GM18520 (cell line): ENCODE results near the gene ALG2.

Experiments
- ATAC-seq: cut with Tn5 transposase; IDR thresholded peaks from one replicate; pipeline ENCODE4 v1.9.1; 2021; ENCODE audit not compliant: unreplicated experiment

ALG2 gene, protein sequence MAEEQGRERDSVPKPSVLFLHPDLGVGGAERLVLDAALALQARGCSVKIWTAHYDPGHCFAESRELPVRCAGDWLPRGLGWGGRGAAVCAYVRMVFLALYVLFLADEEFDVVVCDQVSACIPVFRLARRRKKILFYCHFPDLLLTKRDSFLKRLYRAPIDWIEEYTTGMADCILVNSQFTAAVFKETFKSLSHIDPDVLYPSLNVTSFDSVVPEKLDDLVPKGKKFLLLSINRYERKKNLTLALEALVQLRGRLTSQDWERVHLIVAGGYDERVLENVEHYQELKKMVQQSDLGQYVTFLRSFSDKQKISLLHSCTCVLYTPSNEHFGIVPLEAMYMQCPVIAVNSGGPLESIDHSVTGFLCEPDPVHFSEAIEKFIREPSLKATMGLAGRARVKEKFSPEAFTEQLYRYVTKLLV

DNA sequence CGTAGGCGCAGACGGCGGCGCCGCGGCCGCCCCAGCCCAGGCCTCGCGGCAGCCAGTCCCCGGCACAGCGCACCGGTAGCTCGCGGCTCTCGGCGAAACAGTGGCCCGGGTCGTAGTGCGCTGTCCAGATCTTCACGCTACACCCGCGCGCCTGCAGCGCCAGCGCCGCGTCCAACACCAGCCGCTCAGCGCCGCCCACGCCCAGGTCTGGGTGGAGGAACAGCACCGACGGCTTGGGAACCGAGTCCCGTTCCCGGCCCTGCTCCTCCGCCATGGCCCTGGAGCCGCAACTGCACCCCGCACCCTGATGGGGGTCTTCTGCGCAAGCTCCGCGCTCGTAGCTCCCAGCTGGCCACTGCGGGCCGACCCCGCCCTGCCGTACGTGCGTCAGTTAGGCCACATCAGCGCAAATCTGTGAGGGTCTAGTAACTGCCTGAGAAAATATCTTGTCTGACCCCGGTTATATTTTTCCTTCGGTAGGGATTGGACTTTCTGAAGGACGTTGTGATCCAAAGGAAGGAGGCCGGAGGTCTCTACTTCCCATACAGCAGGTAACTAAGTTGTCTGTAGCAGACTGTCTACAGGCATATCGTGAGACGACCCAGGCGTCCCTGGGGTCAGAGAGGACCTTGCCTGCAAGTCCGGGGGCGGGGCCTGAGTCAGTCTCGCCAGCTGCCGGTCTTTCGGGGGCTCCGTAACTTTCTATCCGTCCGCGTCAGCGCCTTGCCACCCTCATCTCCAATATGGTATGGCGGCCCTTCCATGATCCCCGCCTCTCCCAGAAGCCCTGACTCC lies at the start of gene ALG2, which contains the start of gene SEC61B:
Gene ALG2, minus strand, starts transcription at position 322 of the 795 bp plus-strand sequence. Its CDS starts 48 bp downstream, at position 274.
Gene SEC61B, plus strand, starts transcription at position 662 of the 795 bp plus-strand sequence. Its CDS starts 82 bp downstream, at position 744.
- peak; percentile 83 for ATAC-seq

DNA sequence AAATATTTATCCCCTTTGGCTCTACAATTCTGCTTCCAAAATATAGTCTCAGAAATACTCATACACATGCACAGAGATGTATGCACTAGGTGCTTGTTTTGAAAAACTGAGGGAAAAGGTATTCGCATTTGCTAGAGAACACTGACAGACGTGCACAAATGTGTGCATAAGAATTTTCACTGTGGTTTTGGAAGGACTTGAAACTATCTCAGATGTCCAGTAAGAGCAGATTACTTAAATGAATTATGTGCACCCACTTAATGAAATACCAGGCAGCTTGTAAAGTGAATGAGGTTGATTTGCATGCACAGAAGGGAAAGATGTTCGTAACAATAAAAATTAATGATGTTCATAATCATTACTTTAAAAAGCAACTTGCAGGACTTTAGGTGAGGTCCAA lies 48.7 kb upstream of the ALG2 start:
- ATAC-seq: no peak

DNA sequence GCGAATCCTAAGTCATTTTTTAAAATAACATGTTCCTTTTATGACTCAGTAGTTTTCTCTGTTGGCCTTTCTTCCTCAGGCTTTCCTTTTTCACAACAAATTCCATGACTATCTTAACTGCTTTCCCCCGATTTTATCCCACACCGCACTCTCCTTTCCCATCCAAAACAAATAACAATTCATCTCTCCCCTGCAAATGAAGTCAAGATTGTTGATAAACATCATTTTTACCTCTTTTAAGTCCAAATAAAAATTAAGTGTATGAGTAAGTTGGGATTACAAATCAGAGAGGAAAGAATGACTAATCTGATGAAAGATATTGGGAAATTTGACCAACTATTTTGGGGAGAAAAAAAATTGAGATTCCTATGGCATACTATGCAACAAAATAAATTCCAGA lies 47.7 kb upstream of the ALG2 start:
- ATAC-seq: no peak

DNA sequence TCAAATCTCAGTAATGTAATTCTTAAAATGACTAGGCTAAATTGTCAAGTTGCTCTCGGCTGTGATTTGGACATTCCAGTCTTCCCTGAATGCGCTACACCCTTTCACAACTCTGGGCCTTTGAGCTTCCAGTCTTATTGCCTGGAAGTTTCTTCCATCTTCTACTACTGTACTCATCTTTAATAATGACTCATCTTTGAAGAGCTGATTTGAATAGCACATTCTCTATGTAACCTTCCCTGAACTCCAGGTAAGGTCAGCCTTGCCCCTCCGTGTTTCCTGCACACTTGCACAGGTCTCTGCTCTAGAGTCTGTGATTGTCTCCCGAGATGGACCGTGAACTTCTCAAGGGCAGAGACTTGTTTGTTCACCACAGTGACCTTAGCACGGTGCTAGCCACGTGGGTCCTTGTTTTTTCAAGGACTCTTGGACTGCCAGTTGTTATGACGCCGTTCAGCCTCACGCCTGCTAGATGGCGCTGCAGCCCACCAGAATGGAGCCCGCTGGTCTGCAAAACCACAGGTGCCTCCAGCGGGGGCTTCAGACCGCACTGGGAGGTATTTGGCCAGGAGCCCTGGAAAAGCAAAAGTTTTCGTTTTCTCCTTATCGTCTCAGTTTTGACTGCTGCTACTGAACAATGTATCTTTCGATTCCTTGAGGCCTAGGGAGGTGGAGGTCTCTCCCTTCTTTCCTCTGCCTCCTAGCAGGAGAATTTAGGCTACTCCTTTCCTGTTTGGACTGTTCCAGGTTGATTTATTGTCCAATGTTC lies 44.7 kb upstream of the ALG2 start:
- peak; percentile 52 for ATAC-seq

DNA sequence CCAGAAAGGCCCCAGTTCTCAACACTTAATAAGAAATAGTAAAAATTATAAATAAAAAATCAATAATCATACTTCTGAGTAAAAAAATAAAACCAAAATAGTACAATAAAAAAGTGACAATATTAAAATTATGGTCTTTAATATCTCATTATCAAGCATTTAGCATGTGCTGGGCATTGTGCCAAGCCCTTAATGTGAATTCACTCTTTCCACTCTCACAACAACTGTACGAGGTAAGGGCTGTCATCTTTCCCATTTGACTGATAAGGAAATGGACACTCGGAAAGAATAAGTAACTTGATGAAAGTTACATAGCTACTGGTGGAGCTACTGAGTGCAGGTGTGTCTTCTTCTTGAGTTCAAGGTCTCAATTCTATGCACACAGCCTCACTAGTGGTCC lies 43.9 kb upstream of the ALG2 start:
- ATAC-seq: no peak

DNA sequence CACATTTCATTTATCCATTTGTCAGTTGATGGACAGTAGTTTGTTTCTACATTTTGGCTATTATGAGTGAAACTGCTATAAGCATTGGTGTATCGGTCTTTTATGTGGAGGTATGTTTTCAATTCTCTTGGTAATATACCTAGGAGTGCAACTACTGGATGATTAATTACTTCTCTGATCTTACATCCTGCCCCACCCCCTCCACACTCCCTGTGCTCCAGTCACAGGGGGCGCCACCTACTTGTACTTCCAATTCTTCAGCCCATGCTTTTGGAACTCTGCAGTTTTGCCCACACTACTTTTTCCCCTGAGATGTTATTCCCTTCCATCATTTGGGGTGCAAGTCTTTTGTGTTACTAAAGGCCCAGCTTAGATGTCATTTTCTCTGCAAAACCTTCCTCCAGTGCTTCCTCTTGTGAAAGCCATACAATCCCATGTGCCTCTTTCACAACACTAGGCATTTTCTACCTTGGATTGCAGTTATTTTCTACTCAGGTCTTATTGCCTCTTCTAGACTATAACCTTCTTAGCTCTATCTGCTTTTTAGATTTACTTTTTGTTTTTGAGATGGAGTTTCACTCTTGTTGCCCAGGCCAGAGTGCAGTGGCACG lies 42.4 kb upstream of the ALG2 start:
- ATAC-seq: no peak

DNA sequence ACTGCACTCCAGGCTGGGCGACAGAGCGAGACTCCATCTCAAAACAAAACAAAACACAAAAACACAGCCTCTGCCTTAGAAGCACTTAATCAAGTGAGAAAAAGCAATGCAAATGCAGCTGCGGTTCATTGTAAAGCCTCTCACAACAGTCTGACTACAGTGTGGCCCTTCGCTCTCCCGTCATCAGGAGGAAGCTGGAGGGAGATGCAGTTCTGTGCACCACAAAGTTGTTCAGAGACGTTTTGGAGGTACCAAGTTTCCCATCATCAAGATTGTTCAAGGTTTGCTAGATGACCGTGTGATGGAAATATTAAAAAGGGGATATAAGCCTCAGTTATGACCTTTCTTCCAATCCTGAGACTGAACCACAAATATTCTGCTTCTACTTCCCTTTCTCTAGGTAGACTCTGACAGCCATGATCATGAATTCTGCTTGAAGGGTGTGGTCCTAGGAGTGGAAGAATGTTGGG lies 41.2 kb upstream of the ALG2 start:
- ATAC-seq: peak; percentile 56

DNA sequence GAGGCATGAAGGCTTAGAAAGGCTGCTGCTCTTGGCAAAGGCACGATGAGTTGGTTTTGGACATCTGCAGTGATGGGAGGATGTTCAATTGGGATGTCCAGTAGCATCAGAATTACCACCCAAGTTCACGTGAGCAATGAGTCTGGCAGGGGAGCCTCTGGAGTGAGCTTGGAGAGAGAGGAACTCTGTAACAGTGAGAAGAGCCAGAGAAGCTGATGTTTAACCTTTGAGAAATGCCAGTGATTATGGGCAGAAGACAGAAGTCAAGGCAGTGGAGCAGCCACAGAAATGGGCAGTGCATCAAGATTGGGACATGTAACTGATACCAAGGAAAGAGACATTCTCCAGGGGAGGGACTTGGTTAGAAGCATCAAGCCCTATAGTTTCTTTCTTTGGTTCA lies 40.2 kb upstream of the ALG2 start:
- ATAC-seq: no peak

DNA sequence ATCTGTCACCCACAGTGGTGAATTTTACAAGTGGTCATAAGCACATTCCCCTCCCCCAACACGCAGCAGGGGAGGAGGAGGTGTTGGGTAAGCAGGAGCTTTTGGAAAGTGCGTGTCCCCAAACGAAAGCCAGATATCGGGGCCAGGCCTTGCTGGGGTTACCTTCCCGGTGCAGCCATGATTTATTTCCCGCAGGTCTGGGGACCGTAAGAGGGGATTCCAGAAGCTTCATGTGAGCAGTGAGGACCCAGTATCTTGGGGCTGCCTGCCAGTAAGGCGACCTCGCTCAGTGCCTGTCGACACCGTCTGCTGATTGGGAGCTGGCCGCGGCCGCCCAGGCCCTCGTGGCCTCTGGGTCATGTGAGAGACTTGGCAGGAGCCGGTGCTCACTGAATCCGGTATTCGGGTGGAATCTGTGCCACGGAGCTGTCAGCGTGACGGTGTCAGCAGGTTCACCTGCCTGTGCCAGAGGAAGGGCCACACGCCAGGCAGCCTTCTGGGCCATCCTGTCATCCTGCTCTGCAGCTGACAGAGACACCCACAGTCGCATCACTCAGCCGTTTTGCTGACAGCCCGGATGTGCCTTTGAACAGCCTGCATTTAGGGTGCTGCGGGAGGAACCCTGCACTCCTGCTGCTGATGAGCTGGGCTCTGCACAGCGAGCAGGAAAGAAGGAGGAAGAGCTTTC lies 37.6 kb upstream of the ALG2 start:
- no peak for ATAC-seq

DNA sequence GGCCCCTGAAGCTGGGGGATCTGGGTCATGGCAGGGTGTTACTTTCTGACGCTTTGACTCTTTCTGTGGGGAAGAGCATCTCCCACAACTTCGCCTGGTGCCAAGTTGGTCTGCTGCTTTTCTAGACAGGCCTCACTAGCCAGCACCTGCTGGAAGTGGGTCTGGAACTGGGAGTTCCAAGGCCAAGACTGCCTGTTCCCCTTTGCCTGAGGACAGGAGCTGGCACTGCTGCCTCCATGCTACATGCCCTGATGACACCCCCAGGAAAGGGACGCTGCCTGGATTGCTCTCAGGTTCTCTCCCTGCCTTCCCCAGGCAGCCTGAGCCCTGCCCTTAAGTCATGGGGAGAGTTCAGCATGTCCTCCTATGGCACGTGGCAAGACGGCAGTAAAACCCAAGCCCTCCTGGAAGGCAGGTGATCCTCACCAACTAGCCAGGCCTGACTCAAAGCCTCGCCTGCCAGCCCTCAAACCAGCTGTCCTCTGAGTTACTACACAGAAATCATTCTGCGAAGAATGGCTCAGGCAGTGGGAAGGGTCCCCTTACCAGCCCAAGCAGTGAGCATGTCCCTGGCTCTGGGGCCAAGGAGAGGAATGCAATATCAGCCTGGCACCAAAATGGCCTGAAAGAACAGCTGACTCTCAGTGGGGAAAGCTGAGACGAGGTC lies 36.1 kb upstream of the ALG2 start:
- no peak for ATAC-seq

DNA sequence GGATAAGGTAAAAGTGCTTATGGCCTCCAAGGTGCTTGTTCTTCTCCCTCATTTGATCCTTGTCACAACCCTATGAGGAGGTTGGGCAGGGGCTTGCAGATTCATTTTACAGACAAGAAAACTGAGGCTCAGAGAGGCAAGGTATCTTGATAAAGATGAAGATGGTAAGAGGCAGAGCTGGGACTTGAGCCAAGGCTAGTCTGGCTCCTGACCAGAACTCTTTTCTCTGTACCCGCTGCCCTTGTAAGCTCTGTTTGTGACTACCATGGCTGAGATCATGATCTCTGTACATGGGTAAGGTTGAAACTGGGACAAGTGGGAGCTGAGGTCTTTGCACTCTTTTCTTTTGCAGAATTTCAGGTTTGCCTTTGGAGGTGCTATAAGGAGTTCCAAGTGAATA lies 33.9 kb upstream of the ALG2 start:
- ATAC-seq: no peak

DNA sequence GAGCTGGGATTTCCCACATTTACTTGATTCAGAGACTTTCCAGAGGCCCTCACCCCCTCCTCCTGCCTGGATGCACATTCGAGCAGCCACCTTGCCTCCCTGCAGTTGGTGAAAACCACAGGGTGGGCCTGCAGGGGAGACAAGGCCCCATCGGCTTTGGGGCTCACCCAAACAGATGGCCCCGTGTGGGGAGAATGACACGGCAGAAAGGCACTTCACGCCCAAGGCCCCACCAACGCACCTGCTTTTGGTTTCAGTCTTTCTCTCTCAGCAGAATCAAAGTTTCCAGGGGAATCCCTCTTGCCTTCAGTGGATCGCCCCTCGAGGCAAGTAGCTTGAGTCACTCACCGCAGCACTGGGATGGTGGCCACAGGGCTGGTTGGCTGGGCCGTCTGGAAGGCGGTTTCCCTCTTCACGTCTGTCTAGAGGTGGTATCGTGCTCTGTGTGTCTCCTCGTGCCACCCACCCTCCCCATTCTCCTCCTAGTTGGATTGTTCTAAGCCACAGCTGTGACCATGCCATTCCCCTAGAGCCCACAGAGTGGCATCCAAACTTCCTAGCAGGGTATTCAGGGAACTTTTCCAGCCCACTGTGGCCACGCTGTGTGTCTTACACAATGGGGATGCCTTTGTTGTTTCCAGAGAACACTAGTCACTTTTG lies 32.2 kb upstream of the ALG2 start:
- peak; percentile 73 for ATAC-seq

DNA sequence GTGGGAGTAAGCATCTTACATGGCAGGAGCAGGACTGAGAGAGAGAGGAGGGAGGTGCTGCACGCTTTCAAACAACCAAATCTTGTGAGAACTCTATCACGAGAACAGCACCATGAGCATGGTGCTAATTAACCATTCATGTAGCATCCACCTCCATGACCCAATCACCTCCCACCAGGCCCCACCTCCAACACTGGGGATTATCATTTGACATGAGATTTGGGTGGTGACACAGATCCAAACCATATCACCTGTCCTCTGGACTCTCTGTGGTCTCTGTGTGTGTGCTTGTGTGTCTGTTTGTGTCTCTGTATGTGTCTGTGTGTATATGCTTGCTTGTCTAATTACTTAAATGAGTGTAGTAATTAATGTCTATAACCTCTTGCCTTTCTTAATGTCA lies 31.4 kb upstream of the ALG2 start:
- ATAC-seq: peak; percentile 38

DNA sequence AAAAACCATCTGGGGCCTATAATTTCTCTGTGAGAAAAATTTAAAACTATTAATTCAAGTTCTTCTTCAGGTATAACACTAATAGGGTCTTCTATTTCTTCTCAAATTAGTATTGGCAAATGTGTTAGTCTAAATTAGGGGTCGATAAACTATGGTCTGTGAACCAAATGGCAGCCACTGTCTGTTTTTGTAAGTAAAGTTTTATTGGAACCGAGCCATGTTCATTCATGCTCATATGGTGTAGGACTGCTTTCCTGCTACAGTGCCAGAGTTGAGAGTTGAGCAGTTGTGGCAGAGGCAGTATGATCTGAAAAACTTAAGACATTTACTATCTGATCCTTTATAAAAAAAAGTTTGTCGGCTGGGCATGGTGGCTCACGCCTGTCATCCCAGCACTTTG lies 29.4 kb upstream of the ALG2 start:
- no peak for ATAC-seq

DNA sequence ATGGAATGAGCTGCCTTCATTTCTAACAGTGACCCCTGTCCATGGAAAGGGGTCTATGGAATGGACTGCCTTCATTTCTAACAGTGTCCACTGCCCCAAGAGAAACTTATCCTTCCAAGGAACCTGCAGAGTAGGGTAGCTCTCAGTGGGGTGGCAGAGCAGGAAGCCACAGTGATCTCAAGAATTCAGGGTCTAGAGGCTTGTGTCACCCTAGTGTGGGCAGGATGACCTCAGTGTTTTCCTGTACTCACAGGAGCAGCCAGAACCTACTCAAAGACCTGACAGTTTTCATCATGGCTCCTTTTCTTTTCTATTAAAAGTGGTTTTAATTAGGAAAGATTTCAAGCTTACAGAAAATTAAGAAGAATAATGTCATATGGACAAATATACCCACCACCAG lies 27.9 kb upstream of the ALG2 start:
- no peak for ATAC-seq

DNA sequence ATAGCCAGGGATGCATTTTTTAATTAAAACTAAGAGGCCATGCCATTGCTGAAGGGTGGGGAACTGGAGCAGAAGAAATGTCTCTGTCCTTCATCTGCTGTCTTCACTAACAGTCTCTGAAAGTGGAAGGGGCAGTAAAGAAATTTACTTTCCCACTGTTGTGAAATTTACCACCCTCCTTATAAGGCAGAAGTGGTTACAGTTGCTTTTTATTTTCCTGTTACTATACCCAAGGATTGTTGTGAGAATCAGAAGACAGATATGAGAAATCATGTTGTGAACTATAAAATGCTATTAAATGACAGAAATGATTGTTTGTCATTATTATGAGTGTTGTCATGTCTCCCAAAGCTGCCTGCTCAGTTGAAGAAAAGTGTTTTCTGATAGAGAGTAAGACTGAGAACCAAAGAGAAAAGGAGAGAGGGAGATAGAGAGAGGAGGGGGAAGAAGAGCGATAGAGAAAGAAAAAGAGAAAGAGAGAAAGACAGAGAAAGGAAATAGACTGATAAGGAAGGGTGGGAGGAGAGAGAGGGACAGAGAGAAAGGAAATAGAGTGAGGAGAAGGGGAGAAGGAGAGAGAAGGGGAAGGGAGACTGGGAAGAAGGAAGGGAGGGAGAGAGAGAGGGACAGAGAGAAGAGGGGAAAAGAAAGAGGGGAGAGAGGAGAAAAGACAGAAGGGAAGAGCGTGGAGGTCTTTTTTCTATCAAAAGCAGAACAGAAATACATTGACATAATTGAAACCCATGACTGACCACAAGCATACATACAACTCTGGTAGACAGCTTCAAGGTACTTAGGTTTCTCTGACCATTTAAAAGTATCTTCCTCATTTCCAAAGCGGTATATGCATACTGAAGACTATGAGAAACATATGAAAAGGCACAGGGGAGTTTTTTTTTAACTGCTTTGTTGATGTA lies 22.9 kb upstream of the ALG2 start:
- ATAC-seq: peak; percentile 96

DNA sequence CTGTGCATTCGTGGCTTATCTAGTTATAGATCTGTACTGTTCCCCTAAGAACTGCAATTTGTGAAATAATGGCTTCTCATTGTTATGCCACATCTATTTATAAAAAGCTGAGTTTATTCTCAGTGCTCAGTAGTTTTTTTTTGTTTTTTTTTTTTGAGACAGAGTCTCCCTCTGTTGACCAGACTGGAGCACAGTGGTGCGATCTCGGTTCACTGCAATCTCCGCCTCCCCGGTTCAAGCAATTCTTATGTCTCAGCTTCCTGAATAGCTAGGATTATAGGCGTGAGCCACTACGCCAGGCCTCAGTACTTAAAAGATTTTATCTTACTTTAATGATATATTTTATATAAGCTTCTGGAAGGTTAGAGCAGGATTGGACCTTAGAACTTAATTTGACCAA lies 19.4 kb upstream of the ALG2 start:
- ATAC-seq: no peak
